GM12878 (cell line): ENCODE measurements around the gene PRG3. TPM values are rescaled to one million over a fixed set of nuclear protein-coding genes. Genes with fewer than 3 reads are reported as not detected.

Experiments
- ASH2L ChIP-seq: fragments of 300-600, 200-600 bp; sonication (generic); IDR thresholded peaks from 2 replicates; pipeline ENCODE4 v1.6.1; 2017; ENCODE audit warnings: low read depth, mild to moderate bottlenecking, borderline replicate concordance
- BACH1 ChIP-seq: fragments of 450-650 bp; IDR thresholded peaks from 2 replicates; pipeline ENCODE4 v1.6.1; 2017; ENCODE audit warnings: mild to moderate bottlenecking, borderline replicate concordance
- CREM ChIP-seq: IDR thresholded peaks from 2 replicates; pipeline ENCODE4 v1.6.1; 2014; ENCODE audit warnings: antibody characterized with exemption, low read depth
- EP300 ChIP-seq, 2 experiments: fragments of 150-350 bp in 1 of 2; IDR thresholded peaks; 2 replicates each; pipeline ENCODE4 v1.6.1; 2011 to 2012; ENCODE audit warnings: low read depth in 2 of 2, low read length in 2 of 2, borderline replicate concordance in 1 of 2, improper control_type of control experiment in 1 of 2, inconsistent platforms in 1 of 2; ENCODE audit not compliant: control insufficient read depth in 1 of 2
- FOS ChIP-seq: IDR thresholded peaks from 3 replicates; pipeline ENCODE4 v1.6.1; 2011; ENCODE audit warnings: borderline replicate concordance; ENCODE audit not compliant: insufficient read length; ENCODE audit errors: extremely low read depth
- GABPA ChIP-seq: IDR thresholded peaks from 2 replicates; pipeline ENCODE4 v1.6.1; 2014; ENCODE audit warnings: antibody characterized with exemption, low read depth, mild to moderate bottlenecking, inconsistent platforms
- IRF5 ChIP-seq: fragments of 450-650 bp; IDR thresholded peaks from 2 replicates; pipeline ENCODE4 v1.6.1; 2017; ENCODE audit warnings: borderline replicate concordance
- JUNB ChIP-seq: IDR thresholded peaks from 2 replicates; pipeline ENCODE4 v1.6.1; 2016; ENCODE audit warnings: antibody characterized with exemption, mild to moderate bottlenecking
- MTA2 ChIP-seq: fragments of 450-650 bp; IDR thresholded peaks from 2 replicates; pipeline ENCODE4 v1.6.1; 2016; ENCODE audit warnings: low read depth, mild to moderate bottlenecking, moderate library complexity
- NR2F1 ChIP-seq: fragments of 450-650 bp; conservative IDR thresholded peaks from 2 replicates; pipeline ENCODE4 v1.6.1; 2017; ENCODE audit warnings: mild to moderate bottlenecking
- NRF1 ChIP-seq: conservative IDR thresholded peaks from 2 replicates; pipeline ENCODE4 v1.6.1; 2011; ENCODE audit warnings: mild to moderate bottlenecking, low read depth, low read length, improper control_type of control experiment
- RB1 ChIP-seq: fragments of 450-650 bp; formaldehyde crosslinking; IDR thresholded peaks from 2 replicates; pipeline ENCODE4 v1.6.1; 2017; ENCODE audit warnings: mild to moderate bottlenecking, borderline replicate concordance
- RELB ChIP-seq: fragments of 450-650 bp; IDR thresholded peaks from 2 replicates; pipeline ENCODE4 v1.6.1; 2017; ENCODE audit warnings: low read depth, mild to moderate bottlenecking, moderate library complexity
- SP1 ChIP-seq: IDR thresholded peaks from one replicate; pipeline ENCODE4 v1.6.1; 2011; ENCODE audit warnings: low read depth, low read length
- TCF7 ChIP-seq: IDR thresholded peaks from 2 replicates; pipeline ENCODE4 v1.6.1; 2014; ENCODE audit warnings: antibody characterized with exemption, borderline replicate concordance
- ZBTB33 ChIP-seq: fragments of 450-650 bp; IDR thresholded peaks from 2 replicates; pipeline ENCODE4 v1.6.1; 2017; ENCODE audit warnings: mild to moderate bottlenecking
- ZNF592 ChIP-seq: fragments of 450-650 bp; IDR thresholded peaks from 2 replicates; pipeline ENCODE4 v1.6.1; 2017; ENCODE audit warnings: mild to moderate bottlenecking, moderate library complexity
- ZSCAN29 ChIP-seq: fragments of 450-650 bp; IDR thresholded peaks from 2 replicates; pipeline ENCODE4 v1.6.1; 2017; ENCODE audit warnings: mild to moderate bottlenecking, moderate library complexity
- polyA plus RNA-seq, 11 experiments: library from polyadenylated mRNA; depleted of rRNA in 4 of 11; unstranded in 6 of 11; stranded (reverse) in 5 of 11; fragments of >200 nt; fragmentation: Nextera tagmentation in 4 of 11; fragmentation: Illumina TruSeq in 1 of 11; extraction: Ambion mirVana in 4 of 11; extraction: Trizol in 1 of 11; gene quantifications; 1 replicate in 1 of 11; 2 replicates in 10 of 11; pipeline versions ENCODE4 v1.2.1 to v1.2.3, GENCODE V29; 2011 to 2016; ENCODE audit warnings: inconsistent platforms in 2 of 11, missing spikeins in 2 of 11, low read depth in 1 of 11
- total RNA-seq, 4 experiments: library from RNA; depleted of rRNA in 3 of 4; stranded (reverse); fragments of >200 nt in 3 of 4; fragmentation: Illumina TruSeq in 1 of 4; extraction: Trizol in 1 of 4; gene quantifications; 2 replicates each; pipeline versions ENCODE4 v1.2.1 to v1.2.3, GENCODE V29; 2013 to 2021

PRG3 gene
- total and polyA plus RNA-seq, 10 of the 15 experiments (the other 5 are each of a cell fraction or from before 2014, with no cell fraction given) = not detected

GRCh38 chr11:57335343-57336110, 45.4 kb downstream of the PRG3 start, which contains the start of gene SSRP1 (continued):
- no peak for TF ChIP-seq ZSCAN29
- peak; percentile 53; the same call in 1 of the 2 replicates for TF ChIP-seq RB1
- TF ChIP-seq BACH1 = 0 out of 2 replicates have a peak, but pooled peaks have one; percentile 35
- TF ChIP-seq TCF7 = no peak
- no peak for TF ChIP-seq NR2F1
- TF ChIP-seq JUNB = no peak
- TF ChIP-seq CREM = peak; percentile 75
- TF ChIP-seq ZNF592 = no peak
- TF ChIP-seq FOS = no peak
- TF ChIP-seq EP300 (IDR thresholded peaks at IDR 0.05; ENCODE audit: borderline replicate concordance in 1 of 2, control insufficient read depth in 1 of 2, low read depth in 2 of 2, low read length in 2 of 2) = no peak; a peak in 1 of 4 replicates
- no peak for TF ChIP-seq MTA2
- TF ChIP-seq GABPA = peak; percentile 84
- peak; percentile 57; the same call in 1 of the 2 replicates for TF ChIP-seq RELB
- TF ChIP-seq SP1 = peak; percentile 32
- TF ChIP-seq IRF5 = no peak
- 0 out of 2 replicates have a peak, but pooled peaks have one; percentile 9 for TF ChIP-seq NRF1
- TF ChIP-seq ZBTB33 = no peak
- TF ChIP-seq ASH2L = no peak
